ENCODE data around the gene LDLRAD4.

Gene LDLRAD4

GRCh38 chr18:13235421-13235831 is 16.9 kb downstream of the LDLRAD4 start:
- no peak overlapping the region for H3K27ac ChIP-seq
- TF ChIP-seq CTCF (conservative IDR thresholded peaks at IDR 0.05), result no peak
- no peak for TF ChIP-seq ZFX (IDR thresholded peaks at IDR 0.05)

DNA sequence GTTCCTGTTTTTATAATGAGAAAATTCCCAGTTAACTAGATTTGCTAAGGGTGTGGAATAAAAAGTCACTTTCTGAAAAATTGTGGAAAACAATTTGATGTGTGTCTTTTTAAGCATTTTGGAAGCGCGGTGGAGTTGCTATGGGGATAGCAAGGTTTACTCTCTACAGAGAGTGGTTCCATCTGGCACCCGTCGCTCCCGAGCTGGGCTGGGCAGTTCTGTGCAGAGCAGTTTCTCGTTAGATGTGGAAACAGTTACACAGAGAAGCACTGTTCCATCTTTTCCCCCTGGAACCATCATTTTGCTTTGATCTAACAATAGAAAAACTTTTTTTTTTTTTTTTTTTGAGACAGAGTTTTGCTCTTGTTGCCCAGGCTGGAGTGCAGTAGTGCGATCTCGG is 17.4 kb downstream of the LDLRAD4 start:
- TF ChIP-seq CTCF (conservative IDR thresholded peaks at IDR 0.05) (no peak), ZFX (IDR thresholded peaks at IDR 0.05) (no peak)
- no peak overlapping the region for H3K27ac ChIP-seq

DNA sequence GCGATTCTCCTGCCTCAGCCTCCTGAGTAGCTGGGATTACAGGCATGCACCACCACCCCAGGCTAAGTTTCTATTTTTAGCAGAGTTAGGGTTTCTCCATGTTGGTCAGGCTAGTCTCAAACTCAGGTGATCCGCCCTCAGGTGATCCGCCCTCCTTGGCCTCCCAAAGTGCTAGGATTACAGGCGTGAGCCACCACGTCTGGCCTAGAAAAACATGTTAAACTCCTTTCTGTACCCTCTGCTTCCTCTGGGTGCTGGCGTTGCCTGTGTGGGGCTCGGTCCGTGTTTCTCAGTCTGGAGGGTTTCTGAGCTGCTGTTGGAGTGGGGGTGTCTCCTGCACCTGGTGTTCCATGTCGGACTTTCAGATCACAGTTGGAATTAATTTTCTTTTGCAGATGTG is 17.9 kb downstream of the LDLRAD4 start:
- no peak overlapping the region for H3K27ac ChIP-seq
- TF ChIP-seq ZFX (IDR thresholded peaks at IDR 0.05) (no peak), CTCF (conservative IDR thresholded peaks at IDR 0.05) (no peak)

- no peak overlapping the region for H3K27ac ChIP-seq
- no peak for TF ChIP-seq ZFX (IDR thresholded peaks at IDR 0.05)
- TF ChIP-seq CTCF (conservative IDR thresholded peaks at IDR 0.05), result no peak
Measured at GRCh38 chr18:13237073-13237472, 18.5 kb downstream of the LDLRAD4 start.

DNA sequence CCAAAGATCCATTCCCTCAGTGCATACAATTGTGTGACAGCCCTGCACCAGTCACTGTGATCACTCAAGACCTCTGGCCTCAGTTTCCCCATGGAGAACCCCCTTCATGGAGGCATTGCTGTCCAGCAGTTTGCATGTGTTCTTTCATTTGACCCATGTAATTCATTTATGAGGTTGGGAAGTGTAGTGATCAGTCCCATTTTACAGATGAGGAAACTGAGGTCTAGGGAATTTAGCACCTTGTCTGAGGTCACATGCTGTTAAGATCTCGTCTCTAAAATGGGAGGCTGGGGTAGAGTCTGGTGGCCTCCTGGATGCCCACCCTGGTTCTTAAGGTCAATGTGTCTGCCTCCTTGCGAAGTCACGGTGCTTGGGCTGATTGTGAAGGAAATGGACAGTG is 19.1 kb downstream of the LDLRAD4 start:
- no peak for TF ChIP-seq CTCF (conservative IDR thresholded peaks at IDR 0.05)
- no peak for TF ChIP-seq ZFX (IDR thresholded peaks at IDR 0.05)
- H3K27ac ChIP-seq, result no peak overlapping the region

DNA sequence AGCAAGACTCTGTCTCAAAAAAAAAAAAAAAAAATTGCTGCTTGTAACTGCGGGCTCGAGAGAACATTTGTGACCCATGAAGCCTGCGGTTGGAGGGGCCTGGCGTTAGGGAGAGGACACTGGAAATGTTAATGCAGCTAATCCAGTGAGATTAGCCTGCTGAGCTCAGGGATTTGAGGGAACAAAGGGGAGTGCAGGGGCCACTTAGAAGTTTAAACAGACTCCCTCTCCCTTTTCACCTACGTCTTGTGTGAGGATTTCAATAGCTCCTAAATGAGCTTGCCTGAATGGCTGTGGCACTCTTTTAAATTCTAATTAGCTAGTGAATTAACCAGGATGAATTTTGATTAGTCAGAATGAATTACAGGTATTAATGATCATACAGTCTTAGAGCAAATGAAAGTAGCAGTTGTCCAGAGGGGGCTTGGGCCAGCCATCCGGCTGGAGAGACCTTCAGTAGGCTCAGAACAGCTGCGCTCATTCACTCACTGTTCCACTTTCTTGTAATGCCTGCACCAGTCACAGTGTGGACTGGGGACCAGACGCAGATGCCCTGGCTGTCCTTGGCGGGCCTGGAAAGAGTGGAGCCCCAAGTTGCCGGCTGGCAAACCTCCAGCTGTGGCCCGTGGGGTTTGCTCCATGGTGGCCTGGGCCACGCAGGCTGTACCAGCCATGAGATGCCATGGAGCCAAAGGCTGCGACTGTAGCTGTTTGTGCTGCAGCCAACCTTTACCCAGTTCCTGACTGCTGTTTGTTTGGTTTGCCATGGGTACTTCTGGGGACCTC is 20.8 kb downstream of the LDLRAD4 start:
- no peak for TF ChIP-seq CTCF (conservative IDR thresholded peaks at IDR 0.05)
- no peak for TF ChIP-seq ZFX (IDR thresholded peaks at IDR 0.05)
- no peak overlapping the region for H3K27ac ChIP-seq

- TF ChIP-seq CTCF (conservative IDR thresholded peaks at IDR 0.05) (no peak), ZFX (IDR thresholded peaks at IDR 0.05) (no peak)
- H3K27ac ChIP-seq, result no peak overlapping the region
Measured at GRCh38 chr18:13240060-13240725, 21.6 kb downstream of the LDLRAD4 start.
